ENCODE measurements around the gene UTP15.

Gene UTP15

DNA sequence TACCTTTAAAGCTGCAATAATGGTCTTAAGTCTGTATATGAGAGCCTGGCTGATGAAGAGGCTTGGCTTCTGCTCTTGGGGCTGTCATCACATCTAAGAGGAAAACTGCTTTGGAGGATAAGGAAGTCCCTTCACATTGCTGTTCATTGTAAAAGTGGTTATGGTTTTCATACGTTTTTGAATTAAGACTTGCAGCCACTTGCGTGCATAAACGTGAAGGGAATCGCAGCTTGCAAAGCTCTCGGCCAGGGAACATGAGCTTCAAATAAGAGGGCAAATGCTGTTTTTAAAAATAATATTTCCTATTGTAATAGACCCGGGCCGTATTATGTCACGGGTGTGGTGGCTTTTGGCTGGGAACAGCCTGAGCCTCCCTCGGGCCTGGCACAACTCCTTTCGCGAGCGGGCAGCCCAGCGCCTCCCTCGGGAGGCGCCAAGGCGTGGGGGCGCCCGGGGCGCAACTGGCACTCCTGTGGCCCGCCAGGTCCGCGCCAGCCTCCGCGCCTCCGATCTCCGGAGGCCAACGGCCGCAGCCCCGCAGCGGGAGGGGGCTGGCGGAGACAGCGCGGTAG is 59.9 kb downstream of the UTP15 start:
- DNase-seq, result no peak

- DNase-seq, result peak; percentile 11
Observed at GRCh38 chr5:73625944-73626811, 60.6 kb downstream of the UTP15 start, which contains the start of gene ARHGEF28. ARHGEF28 (plus strand) TSS chr5:73626196; CDS start chr5:73684852, 58,656 bp downstream.

DNA sequence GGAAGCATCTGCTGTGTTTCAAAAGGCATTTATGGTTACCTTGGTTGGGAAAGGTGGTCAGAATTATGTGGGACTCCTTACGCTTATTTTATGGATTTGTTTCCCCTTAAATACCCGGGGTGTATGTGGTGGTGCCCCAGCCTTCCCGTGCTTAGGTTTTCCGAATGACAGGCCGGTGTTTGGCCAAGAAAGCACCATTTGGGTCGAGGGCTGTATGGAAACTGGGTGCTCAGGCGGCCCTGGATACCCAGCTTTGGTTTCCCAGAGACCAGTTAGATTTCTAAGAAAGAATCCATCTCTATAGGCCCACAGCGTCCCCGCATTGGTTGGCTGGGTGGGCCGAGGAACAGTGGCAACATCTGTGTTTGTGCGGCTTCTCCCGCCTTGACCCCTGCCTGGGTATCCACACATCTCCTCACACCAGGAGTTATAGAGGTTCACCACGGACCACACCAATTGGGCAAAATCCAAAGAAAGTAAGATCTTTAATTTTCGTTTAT is 61.3 kb downstream of the UTP15 start:
- no peak for DNase-seq

- no peak for DNase-seq
Observed at GRCh38 chr5:73629456-73629855, 63.9 kb downstream of the UTP15 start.

GRCh38 chr5:73630765-73631164 is 65.2 kb downstream of the UTP15 start:
- no peak for DNase-seq

DNA sequence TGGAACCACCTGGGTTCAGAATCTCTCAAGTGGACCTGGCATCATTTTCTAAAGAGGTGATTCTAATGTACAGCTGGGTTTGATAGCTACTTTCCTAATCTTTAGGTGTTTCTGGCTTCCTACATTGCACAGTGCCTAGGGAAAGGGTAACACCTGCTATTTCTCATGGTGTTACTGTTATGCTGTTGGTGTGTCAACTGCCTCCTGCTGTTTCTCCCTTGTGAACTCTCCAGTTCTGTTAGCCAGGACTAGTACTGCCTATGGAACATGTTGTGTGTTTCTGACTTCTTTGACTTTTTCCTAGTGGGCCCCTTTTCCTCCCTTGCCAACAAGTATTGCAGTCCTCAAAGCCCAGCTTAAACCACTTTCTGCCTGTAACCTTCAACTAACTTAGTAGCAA is 66.0 kb downstream of the UTP15 start:
- no peak for DNase-seq
